SK-N-SH (cell line): ENCODE results near the gene OR2M4. TPM values are rescaled to one million over a fixed set of nuclear protein-coding genes. Genes with fewer than 3 reads are reported as not detected.

ENCODE experiments used
- CTCF ChIA-PET: fragments of 300-600, 350-600 bp; formaldehyde crosslinking; extraction: SDS; loops from one replicate; lab custom pipeline; 2021; lab: Yijun Ruan, JAX
- POLR2A ChIA-PET: fragments of 350-600 bp; sonication (Branson Sonifier 250); formaldehyde crosslinking; extraction: SDS; loops from one replicate; lab custom pipeline; 2020; ENCODE audit warnings: antibody characterized with exemption, inconsistent platforms; lab: Yijun Ruan, JAX
- DNase-seq: peaks from one replicate; pipeline ENCODE4 v3.0.0; 2012
- H2AFZ ChIP-seq: fragments of 200-600 bp; sonication (generic); 2 replicates; pipeline ENCODE4 v1.8.1; 2016; ENCODE audit warnings: antibody characterized with exemption, mild to moderate bottlenecking, low read depth
- H3F3A ChIP-seq: fragments of 200-600 bp; sonication (generic); replicated peaks from 2 replicates; pipeline ENCODE3; 2016; ENCODE audit warnings: antibody characterized with exemption, mild to moderate bottlenecking; ENCODE audit not compliant: insufficient read depth
- H3K27ac ChIP-seq, 2 experiments: fragments of 200-500 bp in 1 of 2; fragments of 200-600 bp in 1 of 2; sonication (Bioruptor generic) in 1 of 2; sonication (generic), shearing (Covaris generic) in 1 of 2; 2 replicates each; pipeline versions ENCODE4 v1.5.1 to v1.6.1; 2014 to 2016; ENCODE audit warnings: low read depth in 2 of 2, inconsistent platforms in 1 of 2, low read length in 1 of 2, mild to moderate bottlenecking in 1 of 2, mixed read lengths in 1 of 2
- H3K27me3 ChIP-seq: fragments of 200-600 bp; sonication (generic), shearing (Covaris generic); 2 replicates; pipeline ENCODE4 v1.6.1; 2016; ENCODE audit warnings: mixed run types; ENCODE audit not compliant: insufficient read depth
- H3K36me3 ChIP-seq, 2 experiments: fragments of 200-500 bp in 1 of 2; fragments of 200-600 bp in 1 of 2; sonication (Bioruptor generic) in 1 of 2; sonication (generic) in 1 of 2; replicated peaks in 1 of 2; 2 replicates each; pipeline versions ENCODE3 to v1.5.1; 2014 to 2016; ENCODE audit warnings: low read length in 1 of 2, mild to moderate bottlenecking in 1 of 2; ENCODE audit not compliant: insufficient read depth in 2 of 2, control insufficient read depth in 1 of 2
- H3K4me1 ChIP-seq, 2 experiments: fragments of 200-500 bp in 1 of 2; fragments of 200-600 bp in 1 of 2; sonication (Bioruptor generic) in 1 of 2; sonication (generic), shearing (Covaris generic) in 1 of 2; 2 replicates each; pipeline versions ENCODE4 v1.5.1 to v1.6.1; 2014 to 2016; ENCODE audit warnings: low read depth in 1 of 2, low read length in 1 of 2, mixed run types in 1 of 2; ENCODE audit not compliant: insufficient read depth in 2 of 2, control insufficient read depth in 1 of 2
- H3K4me2 ChIP-seq: fragments of 200-600 bp; sonication (generic), shearing (Covaris generic); 2 replicates; pipeline ENCODE4 v1.6.1; 2017; ENCODE audit warnings: mixed run types
- H3K4me3 ChIP-seq, 2 experiments: fragments of 200-500 bp in 1 of 2; fragments of 200-600 bp in 1 of 2; sonication (Bioruptor generic) in 1 of 2; sonication (generic), shearing (Covaris generic) in 1 of 2; 2 replicates each; pipeline versions ENCODE4 v1.5.1 to v1.8.1; 2014 to 2016; ENCODE audit warnings: low read depth in 2 of 2, inconsistent platforms in 1 of 2, low read length in 1 of 2, mild to moderate bottlenecking in 1 of 2, mixed read lengths in 1 of 2, moderate library complexity in 1 of 2
- H3K79me2 ChIP-seq: fragments of 200-600 bp; sonication (generic); 2 replicates; pipeline ENCODE4 v1.8.1; 2017; ENCODE audit warnings: mild to moderate bottlenecking; ENCODE audit not compliant: insufficient read depth
- H3K9ac ChIP-seq: fragments of 200-600 bp; sonication (generic); 2 replicates; pipeline ENCODE4 v1.6.1; 2017; ENCODE audit warnings: mixed run types
- H3K9me2 ChIP-seq: fragments of 200-600 bp; sonication (generic); 2 replicates; pipeline ENCODE4 v1.6.1; 2017; ENCODE audit warnings: mixed run types
- H3K9me3 ChIP-seq: fragments of 200-600 bp; sonication (generic); 2 replicates; pipeline ENCODE4 v1.6.1; 2017; ENCODE audit warnings: mixed run types, mild to moderate bottlenecking, moderate library complexity
- H4K20me1 ChIP-seq: fragments of 200-600 bp; sonication (generic); 2 replicates; pipeline ENCODE4 v1.6.1; 2017; ENCODE audit warnings: mild to moderate bottlenecking, mixed run types; ENCODE audit not compliant: insufficient read depth
- CTCF ChIP-seq: fragments of 200-600 bp; sonication (generic); IDR thresholded peaks from 2 replicates; pipeline ENCODE4 v1.6.1; 2017; ENCODE audit warnings: antibody characterized with exemption, mild to moderate bottlenecking, moderate library complexity
- FOXJ3 ChIP-seq: sonication (generic); formaldehyde crosslinking; IDR thresholded peaks from 2 replicates; pipeline ENCODE4 v1.5.1; 2020; ENCODE audit warnings: mild to moderate bottlenecking, missing genetic modification reagents
- JUND ChIP-seq: IDR thresholded peaks from 2 replicates; pipeline ENCODE4 v1.4.0; 2012
- MEF2A ChIP-seq: IDR thresholded peaks from 2 replicates; pipeline ENCODE4 v1.4.0; 2012; ENCODE audit warnings: low read depth, borderline replicate concordance
- NFIC ChIP-seq: IDR thresholded peaks from 2 replicates; pipeline ENCODE4 v1.4.0; 2012; ENCODE audit warnings: borderline replicate concordance
- RAD21 ChIP-seq: IDR thresholded peaks from 2 replicates; pipeline ENCODE4 v1.6.1; 2012; ENCODE audit warnings: mild to moderate bottlenecking, low read length
- ZBTB33 ChIP-seq: IDR thresholded peaks from 2 replicates; pipeline ENCODE4 v1.4.0; 2012; ENCODE audit warnings: low read depth, borderline replicate concordance
- whole genome bisulfite sequencing: methylation state at CpG from one replicate; pipeline ENCODE4 v1.1.6; 2017; ENCODE audit warnings: low lambda C conversion rate; 5-methylcytosine and 5-hydroxymethylcytosine counted together
- polyA plus RNA-seq, 3 experiments: library from polyadenylated mRNA; depleted of rRNA; stranded (reverse); fragments of >200 nt; gene quantifications; 2 replicates each; pipeline ENCODE4 v1.2.3, GENCODE V29; 2012
- TF ChIP-seq, protein P1 (sequence below): IDR thresholded peaks from 2 replicates; pipeline ENCODE4 v1.6.1; 2012; ENCODE audit warnings: mild to moderate bottlenecking, low read depth, low read length, moderate library complexity

Gene OR2M4
- polyA plus RNA-seq, 1 of the 3 experiments (the other 2 are of a cell fraction), result not detected

- no peak overlapping the region for H3K4me3 ChIP-seq
- WGBS, result 16% methylated on average over 1 of the region's 1 CpG
- CTCF ChIA-PET, result interaction anchor here (1.9 kb wide), 1 partner anchor 18 kb away, joined by 8 read pairs; no protein-coding TSS in a partner anchor
Observed at GRCh38 chr1:248225537-248225936, 5.7 kb upstream of the OR2M4 start.

More at GRCh38 chr1:248225537-248225936, 5.7 kb upstream of the OR2M4 start:
- Histone ChIP-seq H3K9me2 (no peaks in the 10 kb centered on the region), H3K9ac (no peak overlapping the region), H4K20me1 (no peaks in the 10 kb centered on the region), H3K4me2 (no peak overlapping the region), H3K9me3 (no peaks in the 10 kb centered on the region; the same call in 1 of the 2 replicates), H2AFZ (no peak overlapping the region), H3K4me1 (no peaks in the 10 kb centered on the region), H3K79me2 (no peaks in the 10 kb centered on the region), H3K27me3 (no peaks in the 10 kb centered on the region)
- no peak for DNase-seq
- POLR2A ChIA-PET, result no interaction called here
- no peak for TF ChIP-seq JUND
- no peak for TF ChIP-seq MEF2A
- TF ChIP-seq CTCF, result no peak
- TF ChIP-seq, protein P1, sequence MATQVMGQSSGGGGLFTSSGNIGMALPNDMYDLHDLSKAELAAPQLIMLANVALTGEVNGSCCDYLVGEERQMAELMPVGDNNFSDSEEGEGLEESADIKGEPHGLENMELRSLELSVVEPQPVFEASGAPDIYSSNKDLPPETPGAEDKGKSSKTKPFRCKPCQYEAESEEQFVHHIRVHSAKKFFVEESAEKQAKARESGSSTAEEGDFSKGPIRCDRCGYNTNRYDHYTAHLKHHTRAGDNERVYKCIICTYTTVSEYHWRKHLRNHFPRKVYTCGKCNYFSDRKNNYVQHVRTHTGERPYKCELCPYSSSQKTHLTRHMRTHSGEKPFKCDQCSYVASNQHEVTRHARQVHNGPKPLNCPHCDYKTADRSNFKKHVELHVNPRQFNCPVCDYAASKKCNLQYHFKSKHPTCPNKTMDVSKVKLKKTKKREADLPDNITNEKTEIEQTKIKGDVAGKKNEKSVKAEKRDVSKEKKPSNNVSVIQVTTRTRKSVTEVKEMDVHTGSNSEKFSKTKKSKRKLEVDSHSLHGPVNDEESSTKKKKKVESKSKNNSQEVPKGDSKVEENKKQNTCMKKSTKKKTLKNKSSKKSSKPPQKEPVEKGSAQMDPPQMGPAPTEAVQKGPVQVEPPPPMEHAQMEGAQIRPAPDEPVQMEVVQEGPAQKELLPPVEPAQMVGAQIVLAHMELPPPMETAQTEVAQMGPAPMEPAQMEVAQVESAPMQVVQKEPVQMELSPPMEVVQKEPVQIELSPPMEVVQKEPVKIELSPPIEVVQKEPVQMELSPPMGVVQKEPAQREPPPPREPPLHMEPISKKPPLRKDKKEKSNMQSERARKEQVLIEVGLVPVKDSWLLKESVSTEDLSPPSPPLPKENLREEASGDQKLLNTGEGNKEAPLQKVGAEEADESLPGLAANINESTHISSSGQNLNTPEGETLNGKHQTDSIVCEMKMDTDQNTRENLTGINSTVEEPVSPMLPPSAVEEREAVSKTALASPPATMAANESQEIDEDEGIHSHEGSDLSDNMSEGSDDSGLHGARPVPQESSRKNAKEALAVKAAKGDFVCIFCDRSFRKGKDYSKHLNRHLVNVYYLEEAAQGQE, result no peak
- no peak for TF ChIP-seq RAD21
- no peak for TF ChIP-seq FOXJ3 (CRISPR knock-in tag)
- TF ChIP-seq NFIC, result no peak
- no peak for TF ChIP-seq ZBTB33
- TF ChIP-seq, all 33 proteins: peak for 0
- H3F3A ChIP-seq, result no peaks in the 10 kb centered on the region
- no peaks in the 10 kb centered on the region for H3K36me3 ChIP-seq
- no peak overlapping the region for H3K27ac ChIP-seq
